ENCODE data around the gene HSDL2. TPM values are rescaled to one million over a fixed set of nuclear protein-coding genes. Genes with fewer than 3 reads are reported as not detected.
A peak's percentile ranks its signal among the peaks of the same experiment; 100 is the strongest.

HSDL2 gene
- total RNA-seq = 10 to 100 TPM; 32.6 to 34.9 TPM

DNA sequence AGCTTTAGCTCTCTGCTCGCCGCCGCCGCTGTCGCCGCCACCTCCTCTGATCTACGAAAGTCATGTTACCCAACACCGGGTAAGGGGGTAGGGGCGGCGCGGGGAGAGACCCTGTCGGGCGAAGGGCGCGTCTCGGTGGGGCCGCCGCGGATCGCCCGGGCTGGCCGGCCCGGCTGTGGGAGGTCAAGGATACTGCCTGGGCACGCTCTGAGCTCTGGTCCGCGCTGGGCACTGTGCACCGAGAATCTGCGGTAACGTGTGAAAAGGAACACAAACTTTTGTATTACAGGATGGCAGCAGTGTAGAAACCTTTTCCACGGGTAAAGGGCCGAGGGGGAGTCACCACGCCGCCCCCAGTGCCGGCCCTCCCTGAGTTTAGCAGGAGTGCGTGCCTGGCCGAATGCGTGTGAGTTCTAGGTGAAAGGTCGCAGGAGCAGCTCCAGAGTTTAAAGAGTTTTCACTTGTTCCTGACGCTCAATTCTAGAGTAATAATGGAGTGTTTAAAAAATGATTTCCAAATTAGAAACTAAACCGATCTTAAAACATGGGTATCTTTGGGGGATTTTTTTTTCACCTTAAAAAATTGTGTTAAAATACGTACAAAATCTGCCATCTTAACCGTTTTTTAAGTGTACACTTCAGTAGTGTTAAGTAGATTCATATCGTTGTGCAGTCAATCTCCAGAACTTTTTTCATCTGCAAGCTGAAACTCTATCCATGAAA, at the start of gene HSDL2:
Gene HSDL2, plus strand, starts transcription at position 7 of the 723 bp plus-strand sequence. Its CDS starts 56 bp downstream, at position 63.
- ATAC-seq (peak in 1 of 2 donors; percentile 47), DNase-seq (ENCODE audit: low spot score in 2 of 2) (no peak)
- peaks cover 0 to under 1% of the 10 kb centered on the region in 2 donors for H3K9me3 Mint-ChIP-seq
- peaks cover 6 to 15% of the 10 kb centered on the region in 2 donors for H3K36me3 Mint-ChIP-seq
- H3K27ac Mint-ChIP-seq = peak within 1 kb of the TSS; percentile 99

- ATAC-seq (no peak), DNase-seq (ENCODE audit: low spot score in 2 of 2) (no peak)
- Mint-ChIP-seq H3K9me3 (no peaks in the 10 kb centered on the region), H3K36me3 (peaks cover 6 to 8% of the 10 kb centered on the region in 2 donors), H3K27ac (peak overlapping the region in 1 of 2 donors; percentile 97)
Measured at GRCh38 chr9:112331674-112331952, 48.3 kb upstream of the HSDL2 start.

DNA sequence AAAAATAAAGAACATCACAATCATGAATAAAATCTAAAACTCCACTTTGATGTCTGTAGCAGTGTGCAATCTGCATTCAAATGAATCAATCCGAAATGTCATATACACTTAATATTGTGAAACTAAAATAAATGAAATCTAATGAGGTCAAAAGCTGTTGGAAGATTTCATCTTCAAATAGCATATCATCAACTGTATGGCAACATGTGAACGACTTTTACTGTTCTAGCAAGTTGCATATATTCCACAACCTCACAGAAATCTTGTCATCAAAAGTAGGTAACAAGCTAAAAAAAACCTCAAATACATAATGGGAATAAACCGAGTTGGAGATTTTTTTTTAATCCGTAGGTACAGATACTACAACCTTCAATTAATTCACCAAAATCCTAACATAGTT, 47.7 kb upstream of the HSDL2 start:
- ATAC-seq (no peak), DNase-seq (ENCODE audit: low spot score in 2 of 2) (no peak)
- peaks cover 6 to 8% of the 10 kb centered on the region in 2 donors for H3K36me3 Mint-ChIP-seq

GRCh38 chr9:112332674-112332976, 47.3 kb upstream of the HSDL2 start:
- ATAC-seq = no peak
- DNase-seq (ENCODE audit: low spot score in 2 of 2) = no peak
- Mint-ChIP-seq H3K9me3 (no peaks in the 10 kb centered on the region), H3K36me3 (peaks cover 6 to 8% of the 10 kb centered on the region in 2 donors), H3K27ac (peak overlapping the region; percentile 90 to 97)

More for the DNA sequence above, 47.7 kb upstream of the HSDL2 start:
- Mint-ChIP-seq H3K27ac (peak overlapping the region; percentile 90 to 97), H3K9me3 (no peaks in the 10 kb centered on the region)

DNA sequence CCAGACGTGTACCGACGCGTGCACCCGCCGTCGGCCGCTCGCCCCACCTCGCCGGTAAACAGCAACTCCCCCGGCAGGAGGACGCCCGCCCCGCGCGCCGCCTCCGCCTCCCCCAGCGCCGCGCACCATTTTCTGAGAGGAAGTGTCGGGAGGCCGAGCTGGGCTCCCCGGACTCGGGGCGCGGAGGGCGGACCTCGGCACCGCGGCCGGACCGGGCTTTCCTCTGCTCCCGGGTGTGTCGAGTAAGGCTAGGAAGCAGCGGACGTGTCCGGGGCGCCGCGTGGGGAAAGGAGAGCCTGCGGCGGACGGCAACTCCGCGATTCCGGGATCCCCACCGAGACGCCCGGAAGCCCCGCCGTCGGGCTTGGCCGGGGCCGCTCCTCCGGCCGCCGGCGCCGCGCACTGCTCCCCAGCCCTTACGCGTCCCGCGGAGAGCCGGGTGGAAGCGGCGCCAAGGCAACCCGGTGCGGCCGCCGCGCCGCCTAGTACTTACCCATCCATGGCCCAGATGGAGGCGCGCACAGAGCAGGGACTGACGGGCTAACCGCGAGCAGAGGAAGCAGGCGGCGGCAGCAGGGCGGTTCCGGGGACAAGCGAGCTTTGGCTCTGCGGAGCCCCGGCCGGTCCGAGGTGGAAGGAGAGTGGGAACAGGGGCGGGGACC, 46.8 kb upstream of the HSDL2 start, which contains the start of gene PTBP3:
Gene PTBP3, minus strand, starts transcription at position 643 of the 662 bp plus-strand sequence. CDS start 35,754 bp downstream, outside the sequence.
- ATAC-seq (peak; percentile 74 to 76), DNase-seq (ENCODE audit: low spot score in 2 of 2) (peak; percentile 80 to 81)
- Mint-ChIP-seq H3K27ac (peak within 1 kb of the TSS; percentile 95 to 99), H3K9me3 (no peaks in the 10 kb centered on the region), H3K36me3 (peaks cover 6 to 8% of the 10 kb centered on the region in 2 donors)

GRCh38 chr9:112333639-112334431, 46.1 kb upstream of the HSDL2 start:
- H3K27ac Mint-ChIP-seq = peak overlapping the region; percentile 95 to 99
- ATAC-seq = peak; percentile 78 to 84
- no peaks in the 10 kb centered on the region for H3K9me3 Mint-ChIP-seq
- peaks cover under 1 to 6% of the 10 kb centered on the region in 2 donors for H3K36me3 Mint-ChIP-seq
- DNase-seq (ENCODE audit: low spot score in 2 of 2) = peak; percentile 88 to 91

DNA sequence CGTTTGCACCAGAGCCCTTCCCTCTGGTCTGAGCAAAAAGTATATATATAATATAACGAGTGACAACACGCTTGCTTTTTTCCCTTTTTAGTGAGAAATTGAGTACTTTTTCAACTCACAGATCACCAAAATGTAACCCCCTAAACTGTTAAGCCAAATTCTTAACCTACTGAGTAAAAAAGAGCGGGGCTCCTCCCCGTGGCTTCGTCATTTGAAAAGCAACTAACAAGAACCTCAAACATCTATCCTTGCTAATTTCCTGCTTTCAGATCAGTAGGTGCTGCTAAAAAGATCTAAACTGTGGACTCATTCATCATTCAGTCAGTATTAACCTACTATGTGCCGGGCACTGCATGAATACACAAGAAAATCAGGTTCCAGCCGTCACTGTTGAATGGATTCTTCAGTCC, 45.5 kb upstream of the HSDL2 start:
- Mint-ChIP-seq H3K9me3 (no peaks in the 10 kb centered on the region), H3K36me3 (peaks cover 0 to 6% of the 10 kb centered on the region in 2 donors), H3K27ac (peak overlapping the region; percentile 95 to 99)
- DNase-seq (ENCODE audit: low spot score in 2 of 2) = peak in 1 of 2 donors; percentile 40
- peak; percentile 34 to 37 for ATAC-seq

- Mint-ChIP-seq H3K36me3 (peaks cover 0 to 2% of the 10 kb centered on the region in 2 donors), H3K9me3 (no peaks in the 10 kb centered on the region), H3K27ac (no peak overlapping the region)
- ATAC-seq = no peak
- DNase-seq (ENCODE audit: low spot score in 2 of 2) = no peak
Measured at GRCh38 chr9:112337547-112337946, 42.4 kb upstream of the HSDL2 start.

DNA sequence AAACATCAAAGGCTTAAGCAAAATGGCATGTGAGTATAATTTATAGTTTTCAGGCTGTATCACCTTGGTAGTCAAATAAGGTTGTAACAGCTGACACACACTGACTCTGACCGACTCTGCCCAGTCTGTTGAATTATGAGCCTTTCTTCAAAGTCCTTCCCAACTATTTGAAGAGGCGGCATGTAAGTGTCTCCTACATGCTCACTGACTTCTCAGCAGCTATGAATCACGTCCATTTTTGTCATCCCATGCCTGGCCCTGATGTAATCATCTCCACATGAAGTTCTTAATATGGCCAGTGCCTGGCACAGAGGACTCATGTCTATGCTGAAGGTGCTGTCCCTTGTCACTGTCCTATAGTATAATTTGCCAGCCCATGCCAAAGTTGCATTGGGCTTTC, 41.3 kb upstream of the HSDL2 start:
- Mint-ChIP-seq H3K36me3 (no peaks in the 10 kb centered on the region), H3K9me3 (no peaks in the 10 kb centered on the region), H3K27ac (no peak overlapping the region)
- DNase-seq (ENCODE audit: low spot score in 2 of 2) (no peak), ATAC-seq (peak in 1 of 2 donors; percentile 42)

GRCh38 chr9:112339886-112340285, 40.0 kb upstream of the HSDL2 start:
- Mint-ChIP-seq H3K27ac (no peak overlapping the region), H3K9me3 (no peaks in the 10 kb centered on the region), H3K36me3 (no peaks in the 10 kb centered on the region)
- DNase-seq (ENCODE audit: low spot score in 2 of 2) (no peak), ATAC-seq (no peak)

DNA sequence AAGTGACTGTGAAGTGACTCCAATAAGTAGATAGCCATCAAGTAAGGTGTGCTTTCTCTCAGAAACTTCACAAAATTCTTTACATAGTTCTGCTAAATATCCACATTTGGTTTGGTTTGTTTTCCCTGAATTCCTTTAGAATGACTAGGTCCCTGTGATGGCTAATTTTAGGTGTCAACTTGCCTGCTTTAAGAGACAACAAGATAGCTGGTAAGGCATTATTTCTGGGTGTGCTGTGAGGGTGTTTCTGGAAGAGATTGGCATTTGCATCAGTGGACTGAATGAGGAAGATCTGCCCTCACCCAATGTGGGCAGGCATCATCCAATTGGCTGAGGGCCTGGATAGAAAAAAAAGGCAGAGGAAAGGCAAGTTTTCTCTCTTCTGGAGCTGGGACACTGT, 38.2 kb upstream of the HSDL2 start:
- no peaks in the 10 kb centered on the region for H3K9me3 Mint-ChIP-seq
- DNase-seq (ENCODE audit: low spot score in 2 of 2) = no peak
- no peak overlapping the region for H3K27ac Mint-ChIP-seq
- no peak for ATAC-seq
- H3K36me3 Mint-ChIP-seq = no peaks in the 10 kb centered on the region

- H3K36me3 Mint-ChIP-seq = peaks cover 0 to 11% of the 10 kb centered on the region in 2 donors
- peak; percentile 69 to 75 for DNase-seq (ENCODE audit: low spot score in 2 of 2)
- ATAC-seq = peak; percentile 63 to 77
- H3K27ac Mint-ChIP-seq = peak overlapping the region; percentile 80 to 88
- H3K9me3 Mint-ChIP-seq = peaks cover 7 to 12% of the 10 kb centered on the region in 2 donors
Measured at GRCh38 chr9:112348257-112349007, 31.5 kb upstream of the HSDL2 start.

DNA sequence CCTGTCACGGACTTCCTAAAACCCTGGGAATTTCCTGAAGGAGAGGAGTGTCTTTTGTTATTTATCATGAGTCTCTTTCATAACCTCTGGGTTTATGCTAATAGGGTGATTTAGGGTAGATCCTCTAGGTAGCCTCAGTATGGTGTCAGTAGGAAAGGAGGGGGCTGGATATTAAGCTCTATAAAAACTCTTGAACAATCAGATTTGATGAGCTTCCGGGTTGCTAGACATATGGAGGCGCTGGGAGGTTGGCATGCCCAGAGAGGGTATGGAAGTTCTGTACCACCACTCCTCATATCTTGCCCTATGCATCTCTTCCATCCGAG, 30.9 kb upstream of the HSDL2 start:
- DNase-seq (ENCODE audit: low spot score in 2 of 2) (no peak), ATAC-seq (peak in 1 of 2 donors; percentile 20)
- peaks cover 7 to 12% of the 10 kb centered on the region in 2 donors for H3K9me3 Mint-ChIP-seq
- H3K27ac Mint-ChIP-seq = peak overlapping the region in 1 of 2 donors; percentile 80
- peaks cover 0 to 11% of the 10 kb centered on the region in 2 donors for H3K36me3 Mint-ChIP-seq

DNA sequence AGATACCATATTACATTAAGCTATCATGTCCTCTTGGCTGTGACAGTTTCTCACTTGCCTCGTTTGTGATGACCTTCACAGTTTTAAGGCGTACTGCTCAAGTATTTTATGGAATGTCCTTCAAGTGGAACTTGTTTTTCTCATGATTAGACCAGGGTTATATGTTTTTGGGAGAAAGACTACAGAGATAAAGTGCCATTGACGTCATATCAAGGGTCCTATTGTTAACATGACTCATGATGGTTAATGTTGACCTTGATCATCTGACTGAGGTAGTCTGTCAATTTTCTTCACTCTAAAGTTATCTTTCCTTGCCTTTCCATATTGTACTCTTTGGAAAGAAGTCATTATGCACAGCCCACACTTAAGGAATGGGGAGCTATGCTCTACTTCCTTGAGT, 28.7 kb upstream of the HSDL2 start:
- H3K36me3 Mint-ChIP-seq = peaks cover 4 to 11% of the 10 kb centered on the region in 2 donors
- ATAC-seq (no peak), DNase-seq (ENCODE audit: low spot score in 2 of 2) (no peak)
- H3K9me3 Mint-ChIP-seq = peaks cover 10 to 15% of the 10 kb centered on the region in 2 donors
- H3K27ac Mint-ChIP-seq = no peak overlapping the region

DNA sequence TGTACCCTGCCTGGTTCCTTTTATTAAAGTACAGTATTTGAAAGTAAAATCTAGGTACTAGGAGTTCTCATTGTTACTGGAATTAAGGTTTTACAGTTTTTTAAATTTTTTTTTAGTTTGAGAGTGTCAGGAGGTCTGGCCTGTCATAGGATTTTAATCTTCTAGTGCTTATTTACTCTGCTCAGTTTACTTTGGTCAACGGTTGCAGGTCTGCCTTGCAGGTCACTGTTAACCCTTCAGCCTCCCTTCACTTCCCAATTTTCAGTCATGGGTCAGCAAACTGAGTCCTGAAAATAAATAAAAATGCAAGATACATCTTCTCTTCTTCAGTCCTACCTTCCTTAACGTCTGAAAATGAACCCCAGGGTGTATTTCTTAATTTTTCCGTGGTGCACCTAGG, 27.7 kb upstream of the HSDL2 start:
- no peak for ATAC-seq
- H3K27ac Mint-ChIP-seq = no peak overlapping the region
- DNase-seq (ENCODE audit: low spot score in 2 of 2) = no peak
- peaks cover 5 to 11% of the 10 kb centered on the region in 2 donors for H3K36me3 Mint-ChIP-seq
- H3K9me3 Mint-ChIP-seq = peaks cover 10 to 15% of the 10 kb centered on the region in 2 donors

DNA sequence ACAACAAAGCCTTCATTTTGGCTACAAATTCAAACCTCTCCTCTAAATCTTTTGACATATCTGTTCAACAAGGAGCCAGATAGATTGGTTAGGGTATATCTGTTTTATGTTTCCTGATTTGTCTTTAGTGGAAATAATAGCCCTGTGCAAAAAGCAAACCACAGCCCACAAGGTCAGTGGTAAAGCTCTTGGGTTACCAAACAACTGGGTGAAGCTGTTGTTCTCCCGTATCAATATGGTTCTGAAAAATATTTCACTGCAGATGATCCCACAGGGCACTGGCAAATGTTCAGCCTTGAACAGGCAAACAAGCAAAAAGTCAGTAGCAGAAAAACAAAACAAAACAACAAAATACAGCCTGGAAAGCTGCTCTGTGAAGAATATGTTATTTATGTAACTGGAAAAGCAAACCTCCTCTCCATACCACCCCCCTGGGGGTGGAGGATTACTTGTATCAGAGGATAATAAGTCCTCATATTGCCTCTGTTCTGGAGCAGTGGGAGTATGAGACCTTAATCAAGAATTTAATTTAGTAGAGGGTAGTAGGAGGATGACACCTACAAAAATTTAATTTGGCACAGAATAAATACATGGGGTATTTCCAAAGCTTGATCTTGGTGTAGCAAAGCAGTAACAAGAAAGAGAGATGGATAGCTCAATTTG, 25.7 kb upstream of the HSDL2 start:
- Mint-ChIP-seq H3K9me3 (peaks cover 3 to 4% of the 10 kb centered on the region in 2 donors), H3K27ac (peak overlapping the region in 1 of 2 donors; percentile 84), H3K36me3 (peaks cover 0 to 5% of the 10 kb centered on the region in 2 donors)
- ATAC-seq (no peak), DNase-seq (ENCODE audit: low spot score in 2 of 2) (no peak)
